HG02870 (cell line): ENCODE measurements around the gene PBX2.
"Not testable (repeated sequence)": the region's sequence is repeated elsewhere in the genome, so short reads cannot be mapped to it uniquely, and the experiment has no call there.

Experiments used
- ATAC-seq: cut with Tn5 transposase; IDR thresholded peaks from one replicate; pipeline ENCODE4 v1.9.1; 2021; ENCODE audit warnings: mild to moderate bottlenecking, moderate library complexity; ENCODE audit not compliant: unreplicated experiment

The PBX2 gene

GRCh38 chr6:32151863-32152768, 37.9 kb downstream of the PBX2 start, which contains the start of gene PRRT1:
Gene PRRT1 (minus strand): TSS chr6:32151939. CDS start chr6:32151827, 112 bp downstream.
- no peak for ATAC-seq

GRCh38 chr6:32151181-32151862, 38.7 kb downstream of the PBX2 start:
- ATAC-seq = no peak

GRCh38 chr6:32149932-32150870, 39.8 kb downstream of the PBX2 start:
- ATAC-seq = no peak

GRCh38 chr6:32149092-32149755, 40.8 kb downstream of the PBX2 start:
- ATAC-seq = no peak

GRCh38 chr6:32148289-32149091, 41.5 kb downstream of the PBX2 start:
- ATAC-seq = no peak

- ATAC-seq = no peak
Observed at GRCh38 chr6:32147401-32148132, 42.4 kb downstream of the PBX2 start.

- ATAC-seq = no peak
Observed at GRCh38 chr6:32146687-32147086, 43.3 kb downstream of the PBX2 start.

- no peak for ATAC-seq
Observed at GRCh38 chr6:32146287-32146686, 43.7 kb downstream of the PBX2 start.

GRCh38 chr6:32144238-32144637, 45.8 kb downstream of the PBX2 start:
- not testable (repeated sequence) for ATAC-seq

- ATAC-seq = no peak
Observed at GRCh38 chr6:32140420-32141046, 49.5 kb downstream of the PBX2 start.

GRCh38 chr6:32139590-32139989, 50.4 kb downstream of the PBX2 start:
- ATAC-seq = no peak

GRCh38 chr6:32137454-32137853, 52.5 kb downstream of the PBX2 start:
- ATAC-seq = no peak
